ENCODE data around the gene FOSL2.

FOSL2 gene

GRCh38 chr2:28446531-28446930 lies 53.9 kb downstream of the FOSL2 start:
- DNase-seq (ENCODE audit: extremely low read depth, low read depth) = no peak
- TF ChIP-seq, protein P1, sequence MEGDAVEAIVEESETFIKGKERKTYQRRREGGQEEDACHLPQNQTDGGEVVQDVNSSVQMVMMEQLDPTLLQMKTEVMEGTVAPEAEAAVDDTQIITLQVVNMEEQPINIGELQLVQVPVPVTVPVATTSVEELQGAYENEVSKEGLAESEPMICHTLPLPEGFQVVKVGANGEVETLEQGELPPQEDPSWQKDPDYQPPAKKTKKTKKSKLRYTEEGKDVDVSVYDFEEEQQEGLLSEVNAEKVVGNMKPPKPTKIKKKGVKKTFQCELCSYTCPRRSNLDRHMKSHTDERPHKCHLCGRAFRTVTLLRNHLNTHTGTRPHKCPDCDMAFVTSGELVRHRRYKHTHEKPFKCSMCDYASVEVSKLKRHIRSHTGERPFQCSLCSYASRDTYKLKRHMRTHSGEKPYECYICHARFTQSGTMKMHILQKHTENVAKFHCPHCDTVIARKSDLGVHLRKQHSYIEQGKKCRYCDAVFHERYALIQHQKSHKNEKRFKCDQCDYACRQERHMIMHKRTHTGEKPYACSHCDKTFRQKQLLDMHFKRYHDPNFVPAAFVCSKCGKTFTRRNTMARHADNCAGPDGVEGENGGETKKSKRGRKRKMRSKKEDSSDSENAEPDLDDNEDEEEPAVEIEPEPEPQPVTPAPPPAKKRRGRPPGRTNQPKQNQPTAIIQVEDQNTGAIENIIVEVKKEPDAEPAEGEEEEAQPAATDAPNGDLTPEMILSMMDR (IDR thresholded peaks at IDR 0.05; ENCODE audit: low read depth, low read length) = no peak

GRCh38 chr2:28447086-28447485 lies 54.4 kb downstream of the FOSL2 start:
- no peak for DNase-seq (ENCODE audit: extremely low read depth, low read depth)
- TF ChIP-seq, protein P1 (IDR thresholded peaks at IDR 0.05; ENCODE audit: low read depth, low read length) = no peak

GRCh38 chr2:28447943-28448792 lies 55.5 kb downstream of the FOSL2 start:
- TF ChIP-seq, protein P1 (IDR thresholded peaks at IDR 0.05; ENCODE audit: low read depth, low read length) = no peak; the same call in 1 of the 2 replicates
- peak; percentile 68 for DNase-seq (ENCODE audit: extremely low read depth, low read depth)

GRCh38 chr2:28448793-28449100 lies 56.1 kb downstream of the FOSL2 start:
- DNase-seq (ENCODE audit: extremely low read depth, low read depth) = no peak
- TF ChIP-seq, protein P1 (IDR thresholded peaks at IDR 0.05; ENCODE audit: low read depth, low read length) = no peak

DNA sequence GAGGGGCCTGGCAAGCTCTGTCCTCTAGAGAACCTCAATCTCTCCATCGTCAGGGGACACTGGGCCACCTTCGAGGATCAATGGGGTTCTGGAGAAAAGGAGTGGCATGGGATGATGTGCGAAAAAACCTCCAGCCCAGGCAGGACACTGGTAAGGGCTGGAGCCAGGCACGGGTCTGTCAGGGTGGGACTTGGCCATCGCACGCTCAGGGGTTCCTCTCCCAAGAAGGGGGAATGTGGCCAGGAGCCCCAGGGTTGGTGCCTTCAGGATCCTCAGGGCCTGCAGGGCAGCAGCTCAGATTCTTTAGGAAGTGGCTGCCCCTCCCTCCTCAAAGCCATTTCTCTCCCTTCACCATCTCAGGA lies 56.4 kb downstream of the FOSL2 start:
- no peak for DNase-seq (ENCODE audit: extremely low read depth, low read depth)
- TF ChIP-seq, protein P1 (IDR thresholded peaks at IDR 0.05; ENCODE audit: low read depth, low read length) = no peak

- TF ChIP-seq, protein P1 (IDR thresholded peaks at IDR 0.05; ENCODE audit: low read depth, low read length) = no peak
- no peak for DNase-seq (ENCODE audit: extremely low read depth, low read depth)
Observed at GRCh38 chr2:28449488-28450395, 57.1 kb downstream of the FOSL2 start.
